Progenitor cell of endocrine pancreas (in vitro differentiated cells): ENCODE measurements around the gene NCOA7. TPM values are rescaled to one million over a fixed set of nuclear protein-coding genes. Genes with fewer than 3 reads are reported as not detected.

ENCODE experiments used
- DNase-seq: peaks from one replicate; pipeline ENCODE4 v3.0.0; 2021; ENCODE audit warnings: low spot score; ENCODE audit not compliant: unreplicated experiment
- H3K27ac Mint-ChIP-seq: 2 replicates; pipeline ENCODE4 v1.8.0; 2021; ENCODE audit warnings: mild to moderate bottlenecking, moderate library complexity, mixed read lengths
- H3K27me3 Mint-ChIP-seq: 2 replicates; pipeline ENCODE4 v1.8.0; 2021; ENCODE audit warnings: mixed read lengths
- H3K36me3 Mint-ChIP-seq: 2 replicates; pipeline ENCODE4 v1.8.0; 2022; ENCODE audit warnings: mixed read lengths; ENCODE audit not compliant: insufficient read depth
- H3K4me1 Mint-ChIP-seq: 2 replicates; pipeline ENCODE4 v1.8.0; 2021; ENCODE audit warnings: low read depth, mixed read lengths
- H3K4me3 Mint-ChIP-seq: 2 replicates; pipeline ENCODE4 v1.8.0; 2021; ENCODE audit warnings: low read depth, mild to moderate bottlenecking, moderate library complexity, mixed read lengths
- H3K9me3 Mint-ChIP-seq: 2 replicates; pipeline ENCODE4 v1.8.0; 2021; ENCODE audit warnings: low read depth, mixed read lengths
- CTCF ChIP-seq: fragments of 200-600 bp; sonication (generic); IDR thresholded peaks from one replicate; pipeline ENCODE4 v1.5.0; 2021; ENCODE audit warnings: antibody characterized with exemption, mild to moderate bottlenecking; ENCODE audit not compliant: unreplicated experiment
- total RNA-seq: library from RNA; stranded (reverse); gene quantifications from 2 replicates; pipeline ENCODE4 v1.2.1, GENCODE V29; 2021

NCOA7 gene
- total RNA-seq, 1 donor from 2014 or later = 18.0 TPM

- peaks cover 1% of the 10 kb centered on the region for H3K36me3 Mint-ChIP-seq
- peaks cover 6% of the 10 kb centered on the region for H3K4me1 Mint-ChIP-seq
- TF ChIP-seq CTCF = no peak
- H3K27me3 Mint-ChIP-seq = no peaks in the 10 kb centered on the region
- H3K27ac Mint-ChIP-seq = no peak overlapping the region
- H3K9me3 Mint-ChIP-seq = no peaks in the 10 kb centered on the region
- DNase-seq = no peak
- H3K4me3 Mint-ChIP-seq = no peak overlapping the region
Measured at GRCh38 chr6:125807293-125807692, 16.5 kb downstream of the NCOA7 start.

- Mint-ChIP-seq H3K27me3 (no peaks in the 10 kb centered on the region), H3K4me3 (no peak overlapping the region), H3K27ac (no peak overlapping the region), H3K36me3 (peaks cover 1% of the 10 kb centered on the region), H3K9me3 (no peaks in the 10 kb centered on the region), H3K4me1 (peaks cover 8% of the 10 kb centered on the region)
- DNase-seq = no peak
- TF ChIP-seq CTCF = no peak
Measured at GRCh38 chr6:125808060-125808459, 17.3 kb downstream of the NCOA7 start.

- no peaks in the 10 kb centered on the region for H3K9me3 Mint-ChIP-seq
- H3K27ac Mint-ChIP-seq = no peak overlapping the region
- DNase-seq = no peak
- H3K36me3 Mint-ChIP-seq = peaks cover 1% of the 10 kb centered on the region
- no peak overlapping the region for H3K4me3 Mint-ChIP-seq
- no peak for TF ChIP-seq CTCF
- peaks cover 8% of the 10 kb centered on the region for H3K4me1 Mint-ChIP-seq
- H3K27me3 Mint-ChIP-seq = no peaks in the 10 kb centered on the region
Measured at GRCh38 chr6:125808591-125808990, 17.8 kb downstream of the NCOA7 start.

- Mint-ChIP-seq H3K4me1 (peaks cover 12% of the 10 kb centered on the region), H3K27ac (no peak overlapping the region), H3K4me3 (no peak overlapping the region), H3K27me3 (no peaks in the 10 kb centered on the region), H3K9me3 (no peaks in the 10 kb centered on the region), H3K36me3 (peaks cover 1% of the 10 kb centered on the region)
- no peak for TF ChIP-seq CTCF
- DNase-seq = no peak
Measured at GRCh38 chr6:125809570-125810170, 18.9 kb downstream of the NCOA7 start.

- Mint-ChIP-seq H3K9me3 (no peaks in the 10 kb centered on the region), H3K4me1 (peaks cover 18% of the 10 kb centered on the region), H3K27me3 (no peaks in the 10 kb centered on the region), H3K4me3 (no peak overlapping the region), H3K27ac (no peak overlapping the region), H3K36me3 (peaks cover 1% of the 10 kb centered on the region)
- DNase-seq = no peak
- TF ChIP-seq CTCF = no peak
Measured at GRCh38 chr6:125810445-125810844, 19.7 kb downstream of the NCOA7 start.
